GM19351 (cell line): ENCODE measurements around the gene OR52W1.

Source experiments
- ATAC-seq: cut with Tn5 transposase; IDR thresholded peaks from one replicate; pipeline ENCODE4 v1.9.1; 2021; ENCODE audit warnings: mild to moderate bottlenecking, moderate library complexity; ENCODE audit not compliant: unreplicated experiment

Gene OR52W1

DNA sequence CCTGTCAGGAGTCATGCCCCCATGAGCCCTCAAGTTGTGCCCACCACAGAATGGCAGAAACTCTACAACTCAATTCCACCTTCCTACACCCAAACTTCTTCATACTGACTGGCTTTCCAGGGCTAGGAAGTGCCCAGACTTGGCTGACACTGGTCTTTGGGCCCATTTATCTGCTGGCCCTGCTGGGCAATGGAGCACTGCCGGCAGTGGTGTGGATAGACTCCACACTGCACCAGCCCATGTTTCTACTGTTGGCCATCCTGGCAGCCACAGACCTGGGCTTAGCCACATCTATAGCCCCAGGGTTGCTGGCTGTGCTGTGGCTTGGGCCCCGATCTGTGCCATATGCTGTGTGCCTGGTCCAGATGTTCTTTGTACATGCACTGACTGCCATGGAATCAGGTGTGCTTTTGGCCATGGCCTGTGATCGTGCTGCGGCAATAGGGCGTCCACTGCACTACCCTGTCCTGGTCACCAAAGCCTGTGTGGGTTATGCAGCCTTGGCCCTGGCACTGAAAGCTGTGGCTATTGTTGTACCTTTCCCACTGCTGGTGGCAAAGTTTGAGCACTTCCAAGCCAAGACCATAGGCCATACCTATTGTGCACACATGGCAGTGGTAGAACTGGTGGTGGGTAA lies at the start of gene OR52W1:
Gene OR52W1 (plus strand): TSS at position 51 of the 637 bp plus-strand sequence. CDS start 0 bp downstream, at position 51.
- no peak for ATAC-seq

- ATAC-seq = no peak
Measured at GRCh38 chr11:6151117-6151516, 47.9 kb upstream of the OR52W1 start.

GRCh38 chr11:6152126-6152525 lies 46.9 kb upstream of the OR52W1 start:
- no peak for ATAC-seq

DNA sequence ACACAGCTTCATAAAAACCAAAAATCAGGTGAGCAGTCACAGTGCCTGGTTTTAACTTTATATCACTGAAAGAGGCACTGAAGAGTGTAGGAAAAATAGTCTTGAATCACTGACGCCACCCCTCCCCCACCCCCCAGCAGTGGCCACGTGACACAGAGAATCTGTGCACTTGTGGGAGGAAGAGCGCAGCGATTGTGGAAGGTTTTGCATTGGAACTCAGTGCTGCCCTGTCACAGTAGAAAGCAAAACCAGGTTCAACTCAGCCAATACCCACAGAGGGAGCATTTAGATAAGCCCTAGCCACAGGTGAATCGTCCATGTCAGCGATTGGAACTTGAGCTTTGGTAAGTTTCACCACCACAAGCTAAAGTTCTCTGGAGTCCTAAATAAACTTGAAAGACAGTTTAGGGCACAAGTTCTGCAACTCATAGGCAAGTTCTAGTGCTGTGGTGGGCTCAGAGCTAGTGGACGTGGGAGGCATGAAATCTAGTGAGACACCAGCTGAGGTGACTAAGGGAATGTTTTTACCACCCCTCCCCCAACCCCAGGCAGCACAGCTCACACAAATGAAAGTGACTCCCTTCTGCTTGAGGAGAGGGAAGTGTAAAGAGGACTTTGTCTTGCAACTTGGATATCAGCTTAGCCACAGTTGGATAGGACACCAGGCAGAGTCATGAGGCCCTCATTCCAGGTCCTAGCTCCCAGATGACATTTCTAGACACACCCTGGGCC lies 42.2 kb upstream of the OR52W1 start:
- no peak for ATAC-seq

DNA sequence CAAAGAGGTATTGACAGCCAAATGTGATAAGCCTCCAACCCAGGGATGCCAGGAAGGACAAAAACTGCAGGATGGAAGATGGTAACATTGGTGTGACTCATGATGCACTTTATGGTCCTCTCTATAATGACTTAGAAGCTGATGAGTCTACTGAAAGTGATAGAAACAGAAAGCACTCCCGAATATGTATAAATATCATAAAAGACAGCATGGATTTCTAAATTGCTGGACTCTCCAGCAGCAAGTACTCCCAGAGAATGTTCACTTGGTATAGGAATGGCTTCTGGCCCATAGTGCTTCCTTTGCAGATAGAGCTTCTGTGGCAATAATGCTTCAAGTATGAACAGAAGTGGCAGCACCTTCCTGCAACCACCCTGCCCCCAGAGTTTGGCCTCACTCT lies 28.8 kb upstream of the OR52W1 start, which contains the start of gene OR52B2:
Gene OR52B2 (minus strand): TSS at position 101 of the 400 bp plus-strand sequence. CDS start 0 bp downstream, at position 101.
- no peak for ATAC-seq

GRCh38 chr11:6175440-6175839 lies 23.6 kb upstream of the OR52W1 start:
- no peak for ATAC-seq

- ATAC-seq = no peak
Measured at GRCh38 chr11:6191742-6192141, 7.3 kb upstream of the OR52W1 start.

DNA sequence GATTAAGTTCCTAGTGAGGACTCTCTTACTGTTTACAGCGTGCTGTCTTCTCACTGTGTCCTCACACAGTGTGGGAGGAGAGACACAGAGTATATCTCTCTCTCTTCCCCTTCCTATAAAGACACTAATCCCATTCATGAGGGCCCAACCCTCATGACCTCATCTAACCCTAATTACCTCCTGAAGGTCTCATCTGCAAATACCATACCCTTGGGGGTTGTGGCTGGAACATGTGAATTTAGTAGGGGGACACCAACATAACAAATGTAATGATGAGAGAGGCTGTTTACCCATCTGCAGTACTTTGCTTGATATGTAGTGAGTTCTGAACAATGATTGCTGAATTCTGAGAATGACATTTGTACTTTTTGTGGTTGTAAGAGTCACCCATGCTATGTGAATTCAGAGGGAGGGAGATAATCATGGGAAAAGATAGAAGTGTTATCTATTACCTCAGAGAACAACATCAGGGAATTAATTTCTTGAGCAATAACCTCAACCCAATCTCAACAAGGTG lies 4.9 kb upstream of the OR52W1 start:
- no peak for ATAC-seq

GRCh38 chr11:6196396-6196795 lies 2.6 kb upstream of the OR52W1 start:
- ATAC-seq = peak; percentile 42

DNA sequence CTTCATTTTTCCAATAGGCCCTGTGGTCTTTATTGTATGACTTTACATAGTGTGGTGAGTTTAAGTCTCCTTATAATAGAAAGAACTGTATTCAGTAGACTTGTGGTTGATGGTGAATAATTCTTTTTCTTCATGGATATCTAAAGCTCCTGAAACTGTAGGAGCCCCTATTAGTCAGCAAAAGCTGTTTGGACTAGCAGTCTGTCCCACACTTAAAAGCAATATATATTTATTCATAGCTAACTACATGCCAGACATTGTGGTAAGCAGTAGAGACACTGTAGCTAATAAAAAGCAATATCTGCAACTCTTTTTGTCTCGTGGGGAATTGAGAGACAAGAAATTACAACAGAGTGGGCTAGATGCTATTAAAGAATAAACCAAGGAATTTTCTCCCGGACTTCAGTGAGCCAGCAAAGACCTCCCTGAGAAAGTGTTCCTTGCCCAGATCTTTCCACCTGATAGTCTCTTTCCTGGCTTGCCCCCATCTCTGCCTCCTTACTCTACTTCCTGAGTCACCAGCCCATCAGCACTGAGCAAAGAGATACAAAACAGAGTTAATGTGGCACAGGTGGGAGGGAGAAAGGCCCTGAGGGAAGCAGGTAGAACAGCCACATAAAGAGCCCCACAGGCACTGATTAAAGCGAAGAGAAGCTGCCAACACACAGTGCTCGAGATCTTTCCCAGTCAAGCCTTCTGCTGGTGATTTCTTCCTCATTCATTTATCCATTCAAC lies 1.4 kb upstream of the OR52W1 start:
- no peak for ATAC-seq

DNA sequence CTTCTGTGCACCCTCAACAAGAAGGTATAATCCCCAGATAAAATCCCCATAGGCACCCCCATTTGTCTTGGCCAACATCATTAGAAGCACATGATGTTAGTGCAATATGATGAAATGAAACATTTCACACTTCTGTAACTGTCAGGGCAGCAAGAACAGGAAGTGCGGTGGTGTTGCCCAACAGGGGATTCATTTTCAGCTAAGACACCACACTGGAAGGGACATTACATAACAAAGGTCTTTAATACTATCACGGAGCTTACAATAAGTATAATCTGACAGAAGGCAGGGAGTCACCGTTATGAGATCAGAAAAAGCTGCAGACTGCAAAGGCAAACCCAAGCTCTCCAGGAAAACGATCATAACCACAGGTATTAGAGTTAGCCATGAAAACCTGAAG lies 2.0 kb downstream of the OR52W1 start:
- ATAC-seq = no peak

GRCh38 chr11:6201481-6201880 lies 2.5 kb downstream of the OR52W1 start:
- no peak for ATAC-seq

- no peak for ATAC-seq
Measured at GRCh38 chr11:6202041-6202440, 3.0 kb downstream of the OR52W1 start.

GRCh38 chr11:6203327-6203726 lies 4.3 kb downstream of the OR52W1 start:
- ATAC-seq = peak; percentile 70

GRCh38 chr11:6204706-6205105 lies 5.7 kb downstream of the OR52W1 start:
- no peak for ATAC-seq

DNA sequence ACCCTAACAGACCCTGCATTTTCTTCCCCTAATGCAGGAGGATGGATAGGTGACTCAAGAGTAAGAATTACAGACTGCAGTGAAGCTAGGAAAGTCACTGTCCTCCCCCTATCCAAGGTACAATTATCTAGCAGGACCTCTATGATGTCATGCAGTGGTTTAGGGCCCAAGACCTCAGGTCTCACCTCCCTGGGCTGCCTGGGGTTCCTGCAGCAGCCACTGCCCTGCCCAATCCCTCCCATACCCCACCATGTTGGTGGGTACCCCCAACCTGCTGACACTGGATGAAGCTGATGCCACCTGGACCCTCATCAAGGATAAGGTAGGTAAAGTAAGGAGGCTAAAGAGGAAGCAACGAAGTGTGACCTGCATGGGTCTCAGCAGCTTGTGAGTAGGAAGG lies 6.3 kb downstream of the OR52W1 start, which contains the start of gene C11orf42:
Gene C11orf42 (plus strand): TSS at position 192 of the 400 bp plus-strand sequence. CDS start 59 bp downstream, at position 251.
- no peak for ATAC-seq

- ATAC-seq = no peak
Measured at GRCh38 chr11:6206456-6207180, 7.6 kb downstream of the OR52W1 start.

DNA sequence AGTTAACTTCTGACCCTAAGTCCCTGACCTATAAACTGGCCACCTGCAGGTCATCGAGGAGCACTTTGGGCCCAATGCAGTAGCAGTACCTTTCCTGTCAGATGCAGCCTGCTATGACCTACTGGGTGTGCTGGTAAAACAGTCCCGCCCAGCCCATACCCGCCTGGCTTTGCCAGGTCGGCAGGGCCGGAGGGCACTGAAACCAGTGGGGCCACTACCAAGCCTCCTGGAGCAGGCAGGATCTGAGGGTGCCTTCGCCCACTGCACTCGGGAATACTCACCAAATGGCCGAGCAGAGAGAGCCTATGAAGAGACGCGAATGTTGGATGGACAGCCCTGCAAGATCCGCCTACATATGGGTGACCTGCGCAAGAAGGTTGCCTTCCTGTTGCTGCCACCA lies 10.8 kb downstream of the OR52W1 start:
- ATAC-seq = no peak

DNA sequence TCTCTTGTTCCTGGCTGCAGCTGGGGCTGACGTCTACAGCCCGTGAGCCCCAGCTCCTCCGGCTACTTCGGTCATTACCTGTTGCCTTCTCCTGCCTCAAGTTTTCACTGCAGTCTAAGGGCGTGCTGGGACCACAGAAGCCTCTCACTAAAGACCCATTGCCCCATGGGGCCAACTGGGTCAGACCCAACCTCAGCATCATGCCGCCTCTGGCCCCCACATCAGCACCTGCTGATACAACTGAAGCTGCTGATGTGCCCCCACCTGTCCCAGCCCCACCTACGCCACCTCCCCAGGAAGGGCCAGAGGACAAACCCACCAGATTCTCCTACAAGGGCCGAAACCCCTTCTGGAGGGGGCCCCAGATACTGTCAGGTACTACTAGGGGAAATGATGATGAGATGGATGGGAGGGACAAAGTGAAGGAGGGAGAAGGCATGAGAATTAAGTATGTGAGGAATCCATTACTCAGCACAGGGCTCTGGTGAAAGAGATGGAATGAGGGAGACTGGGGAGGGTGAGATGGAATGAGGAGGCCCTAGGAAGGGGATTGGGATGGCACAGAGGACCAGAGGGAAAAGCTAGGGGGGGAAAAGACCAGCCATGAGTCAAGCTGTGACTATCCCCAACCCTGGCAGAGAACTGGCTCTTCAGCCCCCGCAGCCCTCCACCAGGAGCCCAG lies 11.4 kb downstream of the OR52W1 start:
- ATAC-seq = no peak

DNA sequence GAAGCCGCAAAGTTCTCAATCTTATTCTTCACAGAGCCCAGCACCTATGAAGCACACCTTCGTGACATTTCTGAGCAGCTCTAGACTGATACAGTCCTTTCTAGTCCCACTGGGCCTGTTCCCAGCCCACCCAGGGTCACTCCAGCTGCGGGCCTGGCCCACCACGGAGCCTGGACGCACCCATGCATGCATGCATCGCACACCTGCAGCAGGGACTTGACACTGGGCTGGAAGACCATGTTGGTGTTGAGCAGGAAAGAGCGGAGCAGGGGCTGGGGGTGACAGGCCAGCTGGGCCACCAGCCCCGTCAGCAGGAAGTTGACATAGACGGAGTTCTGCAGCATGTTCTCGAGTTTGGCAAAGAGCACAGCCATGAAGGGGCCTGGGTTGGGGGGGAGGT lies 15.5 kb downstream of the OR52W1 start:
- ATAC-seq = no peak
